A673 (cell line): ENCODE data around the gene KCMF1. TPM values are rescaled to one million over a fixed set of nuclear protein-coding genes. Genes with fewer than 3 reads are reported as not detected.

Experiments used
- BruUV-seq: library from RNA; stranded (reverse); fragments of 400-500 nt; replicated peaks from 2 replicates; lab custom pipeline; 2021; lab: Mats Ljungman, UMichigan
- CTCF ChIA-PET: fragments of 300-600 bp; sonication (Branson Sonifier 250); formaldehyde crosslinking; loops from one replicate; lab custom pipeline; 2022; ENCODE audit warnings: antibody characterized with exemption; lab: Charles Lee
- POLR2A ChIA-PET: fragments of 300-600 bp; sonication (Branson Sonifier 250); formaldehyde crosslinking; loops from one replicate; lab custom pipeline; 2022; ENCODE audit warnings: antibody characterized with exemption; ENCODE audit not compliant: low non-redundant PET; lab: Charles Lee
- DNase-seq: peaks from one replicate; pipeline ENCODE4 v3.0.0-alpha.2; 2015; ENCODE audit warnings: low spot score
- H3K27ac ChIP-seq: fragments of 200-600 bp; sonication (generic); 2 replicates; pipeline ENCODE4 v1.5.1; 2016; ENCODE audit warnings: mixed run types, low read depth, mild to moderate bottlenecking, mixed read lengths, antibody characterized with exemption, low read length; ENCODE audit not compliant: poor library complexity, severe bottlenecking
- H3K27me3 ChIP-seq: fragments of 200-600 bp; sonication (generic); replicated peaks from 2 replicates; pipeline ENCODE4 v1.6.1; 2017; ENCODE audit warnings: mixed run types, low read depth, mild to moderate bottlenecking, mixed read lengths, antibody characterized with exemption, low read length; ENCODE audit not compliant: insufficient read depth, poor library complexity
- H3K36me3 ChIP-seq: fragments of 200-600 bp; sonication (generic); 2 replicates; pipeline ENCODE4 v1.6.1; 2016; ENCODE audit warnings: mixed run types, mild to moderate bottlenecking, mixed read lengths, antibody characterized with exemption, low read length; ENCODE audit not compliant: insufficient read depth, poor library complexity, severe bottlenecking
- H3K4me1 ChIP-seq: fragments of 200-600 bp; sonication (generic); 2 replicates; pipeline ENCODE4 v1.6.1; 2017; ENCODE audit warnings: mixed run types, mild to moderate bottlenecking, mixed read lengths, antibody characterized with exemption, low read length; ENCODE audit not compliant: insufficient read depth, poor library complexity, severe bottlenecking
- H3K4me3 ChIP-seq: fragments of 200-600 bp; sonication (generic); 2 replicates; pipeline ENCODE4 v1.5.1; 2016; ENCODE audit warnings: low read depth, mixed run types, mild to moderate bottlenecking, mixed read lengths, low read length; ENCODE audit not compliant: poor library complexity, severe bottlenecking
- H3K9me3 ChIP-seq: fragments of 200-600 bp; sonication (generic); 2 replicates; pipeline ENCODE4 v1.6.1; 2016; ENCODE audit warnings: mixed run types, low read depth, mild to moderate bottlenecking, mixed read lengths, antibody characterized with exemption, low read length; ENCODE audit not compliant: poor library complexity, severe bottlenecking
- CTCF ChIP-seq: fragments of 300-800, 200-600 bp; sonication (generic); conservative IDR thresholded peaks from 2 replicates; pipeline ENCODE4 v1.5.1; 2017; ENCODE audit warnings: low read depth, mild to moderate bottlenecking, antibody characterized with exemption, low read length, moderate library complexity, mixed read lengths
- EZH2 ChIP-seq: fragments of 200-600 bp; sonication (generic); IDR thresholded peaks from 2 replicates; pipeline ENCODE4 v1.6.1; 2017; ENCODE audit warnings: borderline replicate concordance, low read depth, mild to moderate bottlenecking, mixed read lengths, antibody characterized with exemption, low read length; ENCODE audit not compliant: poor library complexity, severe bottlenecking
- intact Hi-C: fragments of 100-400 bp; cut with micrococcal nuclease; formaldehyde crosslinking; loops from one replicate; pipeline ENCODE4 v1.10.0; 2022; ENCODE audit not compliant: unreplicated experiment
- total RNA-seq: library from RNA; stranded (reverse); gene quantifications from 2 replicates; pipeline ENCODE4 v1.2.3, GENCODE V29; 2021

KCMF1 gene
- total RNA-seq, 1 experiment from 2014 or later, result 110 TPM

- BruUV-seq, result no TSS peak
- no peak for DNase-seq
- H3K27me3 ChIP-seq, result no peaks in the 10 kb centered on the region
- H3K4me1 ChIP-seq, result no peaks in the 10 kb centered on the region
- H3K4me3 ChIP-seq, result no peak overlapping the region
- CTCF ChIA-PET, result interaction anchor here (0.5 kb wide), 1 partner anchor 37 kb away, joined by 12 read pairs; no protein-coding TSS in a partner anchor
- POLR2A ChIA-PET, result no interaction called here
- H3K9me3 ChIP-seq, result no peaks in the 10 kb centered on the region
- no peak for TF ChIP-seq EZH2
- TF ChIP-seq CTCF, result no peak
- intact Hi-C loops, result no loop called here
- H3K27ac ChIP-seq, result no peak overlapping the region
- H3K36me3 ChIP-seq, result peaks cover 14% of the 10 kb centered on the region
These were observed 12.6 kb upstream of the KCMF1 start for GRCh38 chr2:84958135-84959059.

- H3K4me3 ChIP-seq, result no peak overlapping the region
- intact Hi-C loops, result no loop called here
- no TSS peak for BruUV-seq
These were observed 11.8 kb upstream of the KCMF1 start for GRCh38 chr2:84959095-84959565.

More at GRCh38 chr2:84959095-84959565, 11.8 kb upstream of the KCMF1 start:
- Histone ChIP-seq H3K9me3 (no peaks in the 10 kb centered on the region), H3K27me3 (no peaks in the 10 kb centered on the region), H3K4me1 (no peaks in the 10 kb centered on the region), H3K27ac (no peak overlapping the region), H3K36me3 (peaks cover 14% of the 10 kb centered on the region)
- TF ChIP-seq EZH2 (no peak), CTCF (no peak)
- ChIA-PET POLR2A (no interaction called here), CTCF (no interaction called here)
- DNase-seq, result no peak
